Endothelial cell of umbilical vein (primary cell): ENCODE data around the gene MOG. TPM values are rescaled to one million over a fixed set of nuclear protein-coding genes. Genes with fewer than 3 reads are reported as not detected.

Experiments used
- BruUV-seq: library from RNA; stranded (reverse); fragments of 400-500 nt; replicated peaks from 2 replicates; lab custom pipeline; 2021; lab: Mats Ljungman, UMichigan
- CTCF ChIA-PET: fragments of 300-600, 350-600 bp; sonication (Branson Sonifier 250); formaldehyde crosslinking; loops from one replicate; lab custom pipeline; 2021; ENCODE audit warnings: antibody characterized with exemption, inconsistent platforms; lab: Charles Lee
- POLR2A ChIA-PET: fragments of 300-600, 350-600 bp; sonication (Branson Sonifier 250); formaldehyde crosslinking; loops from one replicate; lab custom pipeline; 2021; ENCODE audit warnings: antibody characterized with exemption, inconsistent platforms; lab: Charles Lee
- DNase-seq: peaks from one replicate; pipeline ENCODE4 v3.0.0-alpha.2; 2011; ENCODE audit warnings: low read depth, low spot score
- FAIRE-seq: peaks from 2 replicates; lab custom pipeline; 2011; peaks lifted over from hg19 to GRCh38; lab: Jason Lieb, UNC
- H2AFZ ChIP-seq: 2 replicates; pipeline ENCODE4 v1.6.0; 2012; ENCODE audit warnings: low read depth, low read length, control low read depth, inconsistent platforms
- H3K27ac ChIP-seq: 2 replicates; pipeline ENCODE4 v1.5.1; 2011; ENCODE audit warnings: low read depth, mild to moderate bottlenecking, control low read depth, low read length, moderate library complexity; ENCODE audit not compliant: insufficient read depth
- H3K27me3 ChIP-seq, 2 experiments: 2 replicates each; pipeline versions ENCODE4 v1.6.0 to v1.6.1; 2011; ENCODE audit warnings: low read length in 2 of 2, mixed read lengths in 1 of 2; ENCODE audit not compliant: control insufficient read depth in 2 of 2, insufficient read depth in 2 of 2
- H3K36me3 ChIP-seq, 2 experiments: 2 replicates in 1 of 2; 3 replicates in 1 of 2; pipeline ENCODE4 v1.5.1; 2011; ENCODE audit warnings: low read length in 2 of 2, mild to moderate bottlenecking in 1 of 2, moderate library complexity in 1 of 2; ENCODE audit not compliant: control insufficient read depth in 2 of 2, insufficient read depth in 2 of 2; ENCODE audit errors: extremely low read depth in 1 of 2
- H3K4me1 ChIP-seq: 3 replicates; pipeline ENCODE4 v1.5.1; 2011; ENCODE audit warnings: mild to moderate bottlenecking, low read length; ENCODE audit not compliant: control insufficient read depth, insufficient read depth; ENCODE audit errors: extremely low read depth
- H3K4me2 ChIP-seq: 2 replicates; pipeline ENCODE4 v1.6.1; 2011; ENCODE audit warnings: low read length, control low read depth, mixed read lengths; ENCODE audit not compliant: insufficient read depth
- H3K4me3 ChIP-seq, 3 experiments: fragments of 200-600 bp in 1 of 3; sonication (generic), shearing (Covaris generic) in 1 of 3; replicated peaks in 1 of 3; 2 replicates each; pipeline ENCODE4 v1.5.1; 2011 to 2016; ENCODE audit warnings: control low read depth in 3 of 3, low read length in 3 of 3, mild to moderate bottlenecking in 2 of 3, inconsistent platforms in 1 of 3, low read depth in 1 of 3, moderate library complexity in 1 of 3; ENCODE audit not compliant: insufficient read depth in 1 of 3
- H3K79me2 ChIP-seq: 2 replicates; pipeline ENCODE4 v1.6.0; 2012; ENCODE audit warnings: low read length, inconsistent platforms; ENCODE audit not compliant: control insufficient read depth, insufficient read depth
- H3K9ac ChIP-seq: replicated peaks from 2 replicates; pipeline ENCODE3; 2011; ENCODE audit warnings: low read length, control low read depth; ENCODE audit not compliant: insufficient read depth; ENCODE audit errors: extremely low read depth
- H3K9me1 ChIP-seq: replicated peaks from 3 replicates; pipeline ENCODE4 v1.6.0; 2011; ENCODE audit warnings: mild to moderate bottlenecking, low read length; ENCODE audit not compliant: control insufficient read depth, insufficient read depth; ENCODE audit errors: extremely low read depth
- H3K9me3 ChIP-seq: replicated peaks from 2 replicates; pipeline ENCODE4 v1.5.1; 2012; ENCODE audit warnings: low read length, inconsistent platforms; ENCODE audit not compliant: control insufficient read depth, insufficient read depth
- H4K20me1 ChIP-seq: replicated peaks from 2 replicates; pipeline ENCODE3; 2011; ENCODE audit warnings: mild to moderate bottlenecking, low read length; ENCODE audit not compliant: control insufficient read depth, insufficient read depth; ENCODE audit errors: extremely low read depth
- EZH2 ChIP-seq: IDR thresholded peaks from 2 replicates; pipeline ENCODE4 v1.6.1; 2012; ENCODE audit warnings: borderline replicate concordance, low read depth, mild to moderate bottlenecking, moderate library complexity, low read length, inconsistent platforms; ENCODE audit not compliant: severe bottlenecking
- FOS ChIP-seq: IDR thresholded peaks from 2 replicates; pipeline ENCODE4 v1.6.1; 2011; ENCODE audit warnings: mild to moderate bottlenecking, low read length, moderate library complexity, borderline replicate concordance; ENCODE audit not compliant: insufficient read depth
- GATA2 ChIP-seq: IDR thresholded peaks from 2 replicates; pipeline ENCODE4 v1.7.0; 2011; ENCODE audit warnings: low read depth, mild to moderate bottlenecking, moderate library complexity, mixed read lengths, low read length; ENCODE audit not compliant: insufficient read length, insufficient read depth
- JUN ChIP-seq: IDR thresholded peaks from 2 replicates; pipeline ENCODE4 v1.6.1; 2011; ENCODE audit warnings: borderline replicate concordance, low read depth; ENCODE audit not compliant: insufficient read length, insufficient read depth
- MYC ChIP-seq: IDR thresholded peaks from one replicate; pipeline ENCODE4 v1.6.1; 2011; ENCODE audit warnings: mild to moderate bottlenecking, low read depth, low read length
- POLR2A ChIP-seq: IDR thresholded peaks from 2 replicates; pipeline ENCODE4 v1.6.1; 2012; ENCODE audit warnings: low read depth, mild to moderate bottlenecking, control low read depth, low read length
- POLR2AphosphoS5 ChIP-seq: IDR thresholded peaks from 2 replicates; pipeline ENCODE4 v1.6.1; 2012; ENCODE audit warnings: low read depth, mild to moderate bottlenecking, control low read depth, low read length, moderate library complexity; ENCODE audit not compliant: insufficient read depth
- dilution Hi-C: fragments of 300-500 bp; cut with MboI; formaldehyde crosslinking; loops from one replicate; pipeline ENCODE4 v1.15.0; 2019; ENCODE audit warnings: low sequenced_read_pairs; ENCODE audit not compliant: extremely low pct_ligation_motif_present
- intact Hi-C: fragments of 100-400 bp; cut with micrococcal nuclease; formaldehyde crosslinking; loops from one replicate; pipeline ENCODE4 v1.10.0; 2022
- polyA plus RNA-seq, 4 experiments: library from polyadenylated mRNA; depleted of rRNA in 3 of 4; stranded (reverse) in 3 of 4; unstranded in 1 of 4; fragments of >200 nt; gene quantifications; 2 replicates each; pipeline versions ENCODE4 v1.2.1 to v1.2.3, GENCODE V29; 2011 to 2012; ENCODE audit warnings: missing spikeins in 1 of 4
- total RNA-seq: library from RNA; stranded (reverse); gene quantifications from 2 replicates; pipeline ENCODE4 v1.2.3, GENCODE V29; 2021
- TF ChIP-seq, protein P1 (sequence below): IDR thresholded peaks from 2 replicates; pipeline ENCODE4 v1.6.1; 2011; ENCODE audit not compliant: insufficient read depth, insufficient read length
- TF ChIP-seq, protein P2 (sequence below), 2 donors: IDR thresholded peaks; 1 replicate in 1 of 2; 2 replicates in 1 of 2; pipeline ENCODE4 v1.5.1; 2011; ENCODE audit warnings: low read length in 2 of 2, mild to moderate bottlenecking in 2 of 2, moderate library complexity in 2 of 2, control low read depth in 1 of 2, inconsistent platforms in 1 of 2, low read depth in 1 of 2; ENCODE audit not compliant: insufficient read depth in 1 of 2; ENCODE audit errors: extremely low read depth in 1 of 2

MOG gene
- total and polyA plus RNA-seq, 2 donors (not counting 3 experiments of a cell fraction or from before 2014, with no cell fraction given): not detected

DNA sequence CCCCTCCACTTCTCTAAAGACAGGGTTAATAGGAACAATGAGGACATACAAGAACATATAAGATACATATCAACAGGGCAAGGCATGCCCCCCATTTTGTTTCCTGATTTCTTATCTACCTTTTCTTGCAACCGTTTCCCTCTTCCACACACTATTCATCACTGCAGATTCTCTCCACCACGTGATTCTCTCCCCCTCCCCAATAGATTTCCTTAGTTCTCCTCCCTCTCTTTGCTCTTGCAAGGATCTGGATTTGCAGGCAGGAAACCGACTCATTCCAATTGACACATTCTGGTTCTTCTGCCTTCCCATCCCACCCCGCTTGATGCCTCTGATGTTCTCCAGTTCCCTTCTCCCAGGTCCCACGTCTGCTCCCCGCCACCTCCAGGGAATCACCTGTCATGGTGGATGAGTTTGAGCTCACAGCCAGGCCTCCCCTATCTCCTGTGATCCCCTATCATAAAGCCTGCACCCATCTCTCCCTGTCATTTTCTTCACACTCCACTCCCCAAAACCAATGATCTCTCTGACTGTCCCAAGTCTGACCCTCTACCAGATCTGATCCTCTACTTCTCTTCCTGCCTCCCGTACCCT, 31.5 kb upstream of the MOG start:
- dilution Hi-C loops: no loop called here
- Histone ChIP-seq H3K4me2 (no peak overlapping the region), H3K4me3 (no peak overlapping the region), H3K27me3 (no peaks in the 10 kb centered on the region), H3K27ac (no peak overlapping the region), H3K9me3 (no peaks in the 10 kb centered on the region), H3K9ac (no peak overlapping the region), H3K79me2 (no peaks in the 10 kb centered on the region), H3K4me1 (peaks cover 13% of the 10 kb centered on the region), H4K20me1 (no peaks in the 10 kb centered on the region), H3K9me1 (no peaks in the 10 kb centered on the region), H3K36me3 (peaks cover 5 to 10% of the 10 kb centered on the region in 2 experiments), H2AFZ (no peak overlapping the region)
- BruUV-seq: no TSS peak
- FAIRE-seq (no peak), DNase-seq (no peak)
- intact Hi-C loops: loop anchor here (5.0 kb wide), 1 partner anchor 1288 kb away; the partner anchor contains the start of gene ZSCAN31
- ChIA-PET CTCF (interaction anchor here (0.7 to 3.8 kb wide), 3 partner anchors 24 to 28 kb away, joined by 3 to 23 read pairs (median 12); no protein-coding TSS in a partner anchor), POLR2A (no interaction called here)
- TF ChIP-seq POLR2A: no peak
- TF ChIP-seq, protein P1, sequence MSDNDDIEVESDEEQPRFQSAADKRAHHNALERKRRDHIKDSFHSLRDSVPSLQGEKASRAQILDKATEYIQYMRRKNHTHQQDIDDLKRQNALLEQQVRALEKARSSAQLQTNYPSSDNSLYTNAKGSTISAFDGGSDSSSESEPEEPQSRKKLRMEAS: no peak
- TF ChIP-seq JUN: no peak
- no peak for TF ChIP-seq MYC
- no peak for TF ChIP-seq FOS
- TF ChIP-seq EZH2: no peak
- TF ChIP-seq POLR2AphosphoS5: no peak
- no peak for TF ChIP-seq GATA2
- TF ChIP-seq, protein P2, sequence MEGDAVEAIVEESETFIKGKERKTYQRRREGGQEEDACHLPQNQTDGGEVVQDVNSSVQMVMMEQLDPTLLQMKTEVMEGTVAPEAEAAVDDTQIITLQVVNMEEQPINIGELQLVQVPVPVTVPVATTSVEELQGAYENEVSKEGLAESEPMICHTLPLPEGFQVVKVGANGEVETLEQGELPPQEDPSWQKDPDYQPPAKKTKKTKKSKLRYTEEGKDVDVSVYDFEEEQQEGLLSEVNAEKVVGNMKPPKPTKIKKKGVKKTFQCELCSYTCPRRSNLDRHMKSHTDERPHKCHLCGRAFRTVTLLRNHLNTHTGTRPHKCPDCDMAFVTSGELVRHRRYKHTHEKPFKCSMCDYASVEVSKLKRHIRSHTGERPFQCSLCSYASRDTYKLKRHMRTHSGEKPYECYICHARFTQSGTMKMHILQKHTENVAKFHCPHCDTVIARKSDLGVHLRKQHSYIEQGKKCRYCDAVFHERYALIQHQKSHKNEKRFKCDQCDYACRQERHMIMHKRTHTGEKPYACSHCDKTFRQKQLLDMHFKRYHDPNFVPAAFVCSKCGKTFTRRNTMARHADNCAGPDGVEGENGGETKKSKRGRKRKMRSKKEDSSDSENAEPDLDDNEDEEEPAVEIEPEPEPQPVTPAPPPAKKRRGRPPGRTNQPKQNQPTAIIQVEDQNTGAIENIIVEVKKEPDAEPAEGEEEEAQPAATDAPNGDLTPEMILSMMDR (IDR thresholded peaks at IDR 0.05; ENCODE audit: extremely low read depth in 1 of 2, insufficient read depth in 1 of 2, low read depth in 1 of 2, low read length in 2 of 2): no peak
